ENCODE results near the gene CYP2C8. TPM values are rescaled to one million over a fixed set of nuclear protein-coding genes. Genes with fewer than 3 reads are reported as not detected.

CYP2C8 gene

DNA sequence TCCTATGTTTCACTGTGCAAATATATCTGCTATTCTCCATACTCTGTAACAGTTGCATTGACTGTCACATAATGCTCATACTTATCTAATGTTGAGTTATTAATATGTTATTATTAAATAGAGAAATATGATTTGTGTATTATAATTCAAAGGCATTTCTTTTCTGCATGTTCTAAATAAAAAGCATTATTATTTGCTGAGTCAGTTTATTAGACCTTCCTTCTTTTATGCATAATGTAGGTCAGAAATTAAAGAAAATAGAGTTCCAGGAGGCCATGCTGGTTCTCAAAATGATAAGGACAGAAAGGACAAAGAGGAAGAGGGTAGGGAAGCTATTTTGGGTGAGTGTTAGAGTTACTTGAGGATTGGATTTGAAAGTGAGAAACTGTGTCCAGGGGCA is 80.1 kb downstream of the CYP2C8 start:
- Histone ChIP-seq H2BK15ac (ENCODE audit: low read depth, poor library complexity, severe bottlenecking) (no peak overlapping the region), H3K36me3 (ENCODE audit: control insufficient read depth in 1 of 2, insufficient read depth in 2 of 2, low read depth in 1 of 2, low read length in 2 of 2) (no peaks in the 10 kb centered on the region), H2BK5ac (ENCODE audit: low read depth, low read length, poor library complexity, severe bottlenecking) (no peak overlapping the region), H2AK5ac (ENCODE audit: low read length, severe bottlenecking) (no peak overlapping the region), H3K14ac (ENCODE audit: low read length in 2 of 2) (no peak overlapping the region), H2AFZ (ENCODE audit: low read depth, low read length) (no peak overlapping the region), H3K4me1 (ENCODE audit: control insufficient read depth, insufficient read depth, low read depth, low read length) (no peaks in the 10 kb centered on the region), H3K79me1 (replicated peaks; ENCODE audit: low read length, poor library complexity, severe bottlenecking) (no peaks in the 10 kb centered on the region), H2BK12ac (ENCODE audit: low read length in 2 of 2) (no peak overlapping the region), H4K8ac (ENCODE audit: low read length) (no peak overlapping the region), H4K91ac (ENCODE audit: low read length) (no peak overlapping the region), H3K4ac (ENCODE audit: low read depth in 1 of 2, low read length in 2 of 2) (no peak overlapping the region), H2BK120ac (ENCODE audit: low read depth, low read length) (no peak overlapping the region), H3K27me3 (ENCODE audit: control insufficient read depth in 1 of 2, insufficient read depth in 1 of 2, low read length in 2 of 2) (no peaks in the 10 kb centered on the region), H3K4me2 (ENCODE audit: low read length, poor library complexity, severe bottlenecking) (no peak overlapping the region), H3K23ac (ENCODE audit: low read length in 2 of 2) (no peak overlapping the region), H3K4me3 (ENCODE audit: insufficient read depth in 1 of 2, low read depth in 1 of 2, low read length in 2 of 2) (no peak overlapping the region), H3K9me3 (ENCODE audit: control insufficient read depth, low read length) (peaks cover 30% of the 10 kb centered on the region), H3K18ac (ENCODE audit: low read depth in 1 of 2, low read length in 2 of 2) (no peak overlapping the region), H3K27ac (ENCODE audit: low read length, poor library complexity, severe bottlenecking) (no peak overlapping the region), H3K9ac (ENCODE audit: low read length) (no peak overlapping the region)
- DNase-seq = no peak

Small RNA genes within 50 kb of the gene (small RNA-seq; reads per million reads assigned to genes)
- not detected for gene CYP2C60P (ENCODE audit: low read depth)

Data from mesenchymal stem cell (in vitro differentiated cells and primary cell).